Mesenchymal stem cell (in vitro differentiated cells and primary cell): ENCODE data around the gene PFAS.
A peak's percentile ranks its signal among the peaks of the same experiment; 100 is the strongest.

Experiments used
- DNase-seq: peaks from one replicate; pipeline ENCODE4 v3.0.0-alpha.2; 2013
- H2AFZ ChIP-seq: one replicate; pipeline ENCODE4 v1.6.1; 2013; ENCODE audit warnings: low read depth, mild to moderate bottlenecking, control low read depth, inconsistent platforms, low read length, moderate library complexity
- H2AK5ac ChIP-seq: 2 replicates; pipeline ENCODE4 v1.6.1; 2013; ENCODE audit warnings: low read length, moderate library complexity, mild to moderate bottlenecking, inconsistent platforms; ENCODE audit not compliant: severe bottlenecking
- H2BK120ac ChIP-seq: one replicate; pipeline ENCODE4 v1.6.1; 2013; ENCODE audit warnings: low read depth, mild to moderate bottlenecking, inconsistent platforms, low read length, moderate library complexity
- H2BK12ac ChIP-seq, 2 experiments: one replicate each; pipeline ENCODE4 v1.6.1; 2013; ENCODE audit warnings: inconsistent platforms in 2 of 2, low read length in 2 of 2, mild to moderate bottlenecking in 2 of 2, moderate library complexity in 2 of 2, control low read depth in 1 of 2
- H2BK15ac ChIP-seq: one replicate; pipeline ENCODE4 v1.6.1; 2013; ENCODE audit warnings: mild to moderate bottlenecking, low read depth, inconsistent platforms; ENCODE audit not compliant: poor library complexity, severe bottlenecking
- H2BK5ac ChIP-seq: 2 replicates; pipeline ENCODE4 v1.6.1; 2013; ENCODE audit warnings: low read depth, mild to moderate bottlenecking, low read length, control low read depth, inconsistent platforms; ENCODE audit not compliant: poor library complexity, severe bottlenecking
- H3K14ac ChIP-seq, 2 experiments: one replicate each; pipeline ENCODE4 v1.6.1; 2013; ENCODE audit warnings: inconsistent platforms in 2 of 2, low read length in 2 of 2, control low read depth in 1 of 2, mild to moderate bottlenecking in 1 of 2, moderate library complexity in 1 of 2
- H3K18ac ChIP-seq, 2 experiments: one replicate each; pipeline ENCODE4 v1.6.1; 2013; ENCODE audit warnings: inconsistent platforms in 2 of 2, low read length in 2 of 2, control low read depth in 1 of 2, low read depth in 1 of 2, mild to moderate bottlenecking in 1 of 2
- H3K23ac ChIP-seq, 2 experiments: one replicate each; pipeline ENCODE4 v1.6.1; 2013; ENCODE audit warnings: inconsistent platforms in 2 of 2, low read length in 2 of 2, mild to moderate bottlenecking in 2 of 2, moderate library complexity in 2 of 2, control low read depth in 1 of 2
- H3K27ac ChIP-seq: 2 replicates; pipeline ENCODE4 v1.5.1; 2013; ENCODE audit warnings: mild to moderate bottlenecking, moderate library complexity, low read length, control low read depth, inconsistent platforms; ENCODE audit not compliant: poor library complexity, severe bottlenecking
- H3K27me3 ChIP-seq, 2 experiments: 2 replicates each; pipeline versions ENCODE4 v1.6.1 to v1.7.0; 2013; ENCODE audit warnings: low read length in 2 of 2, mild to moderate bottlenecking in 2 of 2, moderate library complexity in 2 of 2, control low read depth in 1 of 2, inconsistent platforms in 1 of 2; ENCODE audit not compliant: control insufficient read depth in 1 of 2, insufficient read depth in 1 of 2
- H3K36me3 ChIP-seq, 2 experiments: 2 replicates each; pipeline versions ENCODE4 v1.6.1 to v1.7.0; 2013; ENCODE audit warnings: low read length in 2 of 2, control low read depth in 1 of 2, inconsistent platforms in 1 of 2, low read depth in 1 of 2, mild to moderate bottlenecking in 1 of 2; ENCODE audit not compliant: insufficient read depth in 2 of 2, control insufficient read depth in 1 of 2
- H3K4ac ChIP-seq, 2 experiments: one replicate each; pipeline ENCODE4 v1.6.1; 2013; ENCODE audit warnings: inconsistent platforms in 2 of 2, low read length in 2 of 2, mild to moderate bottlenecking in 2 of 2, moderate library complexity in 2 of 2, control low read depth in 1 of 2, low read depth in 1 of 2
- H3K4me1 ChIP-seq: 2 replicates; pipeline ENCODE4 v1.6.1; 2013; ENCODE audit warnings: low read depth, low read length, control low read depth; ENCODE audit not compliant: control insufficient read depth, insufficient read depth
- H3K4me2 ChIP-seq: 2 replicates; pipeline ENCODE4 v1.6.1; 2013; ENCODE audit warnings: low read length, mild to moderate bottlenecking, inconsistent platforms; ENCODE audit not compliant: poor library complexity, severe bottlenecking
- H3K4me3 ChIP-seq, 2 experiments: 2 replicates each; pipeline versions ENCODE4 v1.5.1 to v1.7.0; 2013; ENCODE audit warnings: low read length in 2 of 2, mild to moderate bottlenecking in 2 of 2, control low read depth in 1 of 2, low read depth in 1 of 2; ENCODE audit not compliant: insufficient read depth in 1 of 2
- H3K79me1 ChIP-seq: replicated peaks from 2 replicates; pipeline ENCODE4 v1.6.1; 2013; ENCODE audit warnings: mild to moderate bottlenecking, control low read depth, low read length, inconsistent platforms; ENCODE audit not compliant: poor library complexity, severe bottlenecking
- H3K9ac ChIP-seq: 2 replicates; pipeline ENCODE4 v1.7.0; 2013; ENCODE audit warnings: mild to moderate bottlenecking, low read length, moderate library complexity
- H3K9me3 ChIP-seq: 2 replicates; pipeline ENCODE4 v1.7.0; 2013; ENCODE audit warnings: mild to moderate bottlenecking, low read length; ENCODE audit not compliant: control insufficient read depth
- H4K8ac ChIP-seq: one replicate; pipeline ENCODE4 v1.6.1; 2013; ENCODE audit warnings: inconsistent platforms, mild to moderate bottlenecking, low read length, moderate library complexity
- H4K91ac ChIP-seq: one replicate; pipeline ENCODE4 v1.6.1; 2013; ENCODE audit warnings: mild to moderate bottlenecking, low read length, inconsistent platforms
- WGBS: methylation state at CpG from one replicate; pipeline ENCODE4 v1.1.7; 2013; ENCODE audit warnings: mixed read lengths; 5-methylcytosine and 5-hydroxymethylcytosine counted together

Gene PFAS

GRCh38 chr17:8292639-8293395, 43.7 kb downstream of the PFAS start:
- Histone ChIP-seq H3K4me3 (no peak overlapping the region), H3K36me3 (peaks cover 0 to 9% of the 10 kb centered on the region in 2 experiments), H3K27me3 (no peaks in the 10 kb centered on the region), H3K23ac (no peak overlapping the region), H3K27ac (no peak overlapping the region), H4K8ac (no peak overlapping the region), H3K9me3 (no peaks in the 10 kb centered on the region), H2BK5ac (no peak overlapping the region), H3K4ac (no peak overlapping the region), H3K14ac (no peak overlapping the region), H3K18ac (no peak overlapping the region), H4K91ac (no peak overlapping the region), H2BK12ac (no peak overlapping the region), H3K4me2 (no peak overlapping the region), H3K4me1 (peaks cover 14% of the 10 kb centered on the region), H2BK15ac (no peak overlapping the region), H2AK5ac (no peak overlapping the region), H2BK120ac (no peak overlapping the region), H2AFZ (no peak overlapping the region), H3K9ac (no peak overlapping the region), H3K79me1 (peaks cover 17% of the 10 kb centered on the region)
- 71% methylated on average over 5 of the region's 5 CpGs for WGBS
- DNase-seq, result peak; percentile 16

DNA sequence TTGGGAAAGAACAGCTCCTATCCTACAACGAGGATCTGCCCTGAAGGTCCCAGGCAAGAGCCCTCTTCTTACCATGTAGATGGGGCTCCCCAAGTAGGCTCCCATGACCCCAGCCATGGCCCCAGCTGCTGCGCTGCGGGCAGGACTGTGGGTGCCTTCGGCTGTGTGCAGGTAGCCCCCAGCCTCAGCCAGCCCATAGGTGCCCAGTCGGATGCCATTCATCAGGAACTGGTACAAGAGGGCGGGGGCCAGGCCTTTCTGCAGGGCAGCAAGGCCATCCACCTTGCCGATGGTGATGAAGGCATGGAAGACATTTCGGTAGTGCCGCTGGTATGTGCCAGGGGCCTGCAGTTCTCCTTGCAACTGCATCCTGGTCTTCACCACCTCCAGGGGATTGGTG, 45.3 kb downstream of the PFAS start:
- Histone ChIP-seq H3K4me3 (peak overlapping the region in 1 of 2 experiments; percentile 83), H2BK15ac (no peak overlapping the region)

GRCh38 chr17:8294814-8295316, 45.8 kb downstream of the PFAS start:
- Histone ChIP-seq H2BK12ac (peak overlapping the region in 1 of 2 experiments; percentile 3), H3K18ac (peak overlapping the region in 1 of 2 experiments; percentile 48), H4K8ac (peak overlapping the region; percentile 57), H3K9ac (peak overlapping the region; percentile 84), H3K36me3 (peaks cover 0 to 9% of the 10 kb centered on the region in 2 experiments), H3K27ac (peak overlapping the region; percentile 49), H3K14ac (no peak overlapping the region), H3K4ac (no peak overlapping the region), H3K23ac (no peak overlapping the region), H4K91ac (no peak overlapping the region), H3K27me3 (no peaks in the 10 kb centered on the region), H3K4me3 (peak overlapping the region; percentile 39 to 83), H2BK15ac (no peak overlapping the region), H3K9me3 (no peaks in the 10 kb centered on the region), H2BK5ac (no peak overlapping the region), H3K4me1 (peaks cover 5% of the 10 kb centered on the region), H2AK5ac (no peak overlapping the region), H3K79me1 (peaks cover 9% of the 10 kb centered on the region), H2AFZ (peak overlapping the region; percentile 76), H3K4me2 (peak overlapping the region; percentile 63), H2BK120ac (no peak overlapping the region)
- DNase-seq, result no peak
- WGBS, result 19% methylated on average over 15 of the region's 15 CpGs

More for the DNA sequence above, 45.3 kb downstream of the PFAS start:
- Histone ChIP-seq H2AK5ac (no peak overlapping the region), H3K9ac (no peak overlapping the region), H3K79me1 (peaks cover 14% of the 10 kb centered on the region), H3K23ac (no peak overlapping the region), H3K18ac (no peak overlapping the region), H2BK5ac (no peak overlapping the region), H3K27me3 (no peaks in the 10 kb centered on the region), H3K9me3 (no peaks in the 10 kb centered on the region), H2BK12ac (no peak overlapping the region), H3K4me2 (no peak overlapping the region), H3K4me1 (peaks cover 8% of the 10 kb centered on the region), H4K8ac (peak overlapping the region; percentile 55), H3K27ac (no peak overlapping the region), H2AFZ (no peak overlapping the region), H2BK120ac (no peak overlapping the region), H3K14ac (no peak overlapping the region), H4K91ac (no peak overlapping the region), H3K36me3 (peaks cover 0 to 9% of the 10 kb centered on the region in 2 experiments), H3K4ac (no peak overlapping the region)
- no peak for DNase-seq
- WGBS, result 98% methylated on average over 9 of the region's 9 CpGs

- Histone ChIP-seq H3K23ac (no peak overlapping the region), H3K27ac (no peak overlapping the region), H2BK5ac (no peak overlapping the region), H4K91ac (no peak overlapping the region), H3K9me3 (no peaks in the 10 kb centered on the region), H3K4me2 (peak overlapping the region; percentile 4), H2BK120ac (no peak overlapping the region), H3K18ac (no peak overlapping the region), H3K27me3 (no peaks in the 10 kb centered on the region), H4K8ac (peak overlapping the region; percentile 54), H2BK12ac (no peak overlapping the region), H3K9ac (no peak overlapping the region), H3K4me1 (no peaks in the 10 kb centered on the region), H3K14ac (no peak overlapping the region), H2AFZ (no peak overlapping the region), H3K4me3 (no peak overlapping the region), H3K79me1 (no peaks in the 10 kb centered on the region), H3K4ac (no peak overlapping the region), H3K36me3 (no peaks in the 10 kb centered on the region), H2BK15ac (no peak overlapping the region), H2AK5ac (no peak overlapping the region)
- 67% methylated on average over 3 of the region's 3 CpGs for WGBS
- no peak for DNase-seq
These were observed 51.1 kb downstream of the PFAS start for GRCh38 chr17:8300226-8300625.
